Liver (tissue), 3 donors: ENCODE results near the gene PVALEF.

Experiments used
- ATF3 ChIP-seq: IDR thresholded peaks from 2 replicates; pipeline ENCODE4 v1.6.1; 2016; ENCODE audit warnings: antibody characterized with exemption
- CTCF ChIP-seq: fragments of 150-350 bp; IDR thresholded peaks from 2 replicates; pipeline ENCODE4 v1.5.1; 2017; ENCODE audit warnings: improper control_type of control experiment, low read depth, low read length; ENCODE audit not compliant: missing input control
- EGR1 ChIP-seq, 2 donors: IDR thresholded peaks; 2 replicates each; pipeline ENCODE4 v1.6.1; 2016 to 2018; ENCODE audit warnings: antibody characterized with exemption in 2 of 2, low read depth in 2 of 2
- FOXA1 ChIP-seq: IDR thresholded peaks from 2 replicates; pipeline ENCODE4 v1.6.1; 2016; ENCODE audit warnings: antibody characterized with exemption
- HNF4A ChIP-seq, 2 donors: conservative IDR thresholded peaks; 2 replicates each; pipeline ENCODE4 v1.6.1; 2016; ENCODE audit warnings: antibody characterized with exemption in 2 of 2, mild to moderate bottlenecking in 2 of 2
- MAX ChIP-seq: IDR thresholded peaks from 2 replicates; pipeline ENCODE4 v1.6.1; 2016; ENCODE audit warnings: antibody characterized with exemption
- NR2F2 ChIP-seq: IDR thresholded peaks from 2 replicates; pipeline ENCODE4 v1.6.1; 2016; ENCODE audit warnings: antibody characterized with exemption
- RAD21 ChIP-seq, 2 donors: IDR thresholded peaks; 2 replicates each; pipeline ENCODE4 v1.6.1; 2016; ENCODE audit warnings: antibody characterized with exemption in 2 of 2, mild to moderate bottlenecking in 2 of 2
- REST ChIP-seq: IDR thresholded peaks from 2 replicates; pipeline ENCODE4 v1.6.1; 2016; ENCODE audit warnings: antibody characterized with exemption, mild to moderate bottlenecking
- RXRA ChIP-seq, 2 donors: IDR thresholded peaks; 2 replicates each; pipeline ENCODE4 v1.6.1; 2017 to 2018; ENCODE audit warnings: antibody characterized with exemption in 2 of 2, mild to moderate bottlenecking in 1 of 2
- TAF1 ChIP-seq: conservative IDR thresholded peaks from 2 replicates; pipeline ENCODE4 v1.6.1; 2016; ENCODE audit warnings: antibody characterized with exemption, mild to moderate bottlenecking
- ZBTB33 ChIP-seq: IDR thresholded peaks from 2 replicates; pipeline ENCODE4 v1.6.1; 2016; ENCODE audit warnings: antibody characterized with exemption
- donor health status: healthy.
- donor health status: healthy.

- TF ChIP-seq CTCF (no peak), ZBTB33 (no peak), RAD21 (IDR thresholded peaks at IDR 0.05) (no peak), TAF1 (no peak), NR2F2 (no peak), HNF4A (conservative IDR thresholded peaks at IDR 0.05) (no peak), EGR1 (IDR thresholded peaks at IDR 0.05; ENCODE audit: low read depth in 2 of 2) (no peak), MAX (no peak), REST (no peak), ATF3 (no peak), FOXA1 (no peak), RXRA (IDR thresholded peaks at IDR 0.05) (no peak)
These were observed 37.0 kb downstream of the PVALEF start for GRCh38 chr17:81202318-81202717.
